NCI-H146 treated with DMSO at 0.1 percent for 48 hours (cell line): ENCODE results near the gene ALDH5A1.

ENCODE experiments used
- DNase-seq: peaks from one replicate; lab custom pipeline; 2025; ENCODE audit not compliant: unreplicated experiment; lab: John Stamatoyannopoulos, UW

Gene ALDH5A1

DNA sequence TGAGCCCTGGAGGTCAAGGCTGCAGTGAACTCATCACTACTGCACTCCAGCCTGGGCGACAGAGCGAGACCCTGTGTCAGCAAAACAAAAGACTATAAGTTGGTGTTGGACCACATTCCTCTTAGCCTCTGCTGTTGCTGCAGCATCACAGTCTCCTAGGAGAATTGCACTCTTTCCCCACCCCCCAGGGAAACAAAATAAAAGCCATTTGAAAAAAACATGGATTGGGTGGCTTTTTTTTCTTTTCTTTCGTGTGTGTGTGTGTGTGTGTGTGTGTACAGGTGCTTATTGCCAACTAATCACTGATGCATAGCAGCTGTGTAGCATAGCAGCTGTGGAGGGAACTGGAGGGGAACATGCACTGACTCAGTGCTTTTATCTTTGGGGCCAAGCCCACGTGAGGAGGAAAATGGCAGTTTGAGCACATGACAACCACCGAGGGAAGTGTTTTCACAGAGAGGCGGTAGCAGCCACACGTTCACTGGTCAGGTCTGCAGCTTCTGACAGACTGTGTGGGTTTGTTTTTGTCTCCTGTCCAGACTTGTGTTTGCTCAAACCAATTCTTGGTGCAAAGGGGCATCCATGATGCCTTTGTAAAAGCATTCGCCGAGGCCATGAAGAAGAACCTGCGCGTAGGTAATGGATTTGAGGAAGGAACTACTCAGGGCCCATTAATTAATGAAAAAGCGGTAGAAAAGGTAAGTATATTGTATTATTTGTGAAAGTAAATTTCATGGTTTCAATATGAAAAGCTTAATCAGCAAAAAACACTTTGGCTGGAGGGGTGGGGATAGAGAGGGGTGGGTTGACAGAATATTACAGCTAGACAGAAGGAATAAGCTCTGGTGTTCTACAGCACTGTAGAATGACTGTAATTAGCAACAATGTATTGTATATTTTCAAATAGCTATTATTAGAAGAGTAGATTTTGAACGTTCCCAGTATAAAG lies 27.7 kb downstream of the ALDH5A1 start:
- DNase-seq: peak; percentile 84

DNA sequence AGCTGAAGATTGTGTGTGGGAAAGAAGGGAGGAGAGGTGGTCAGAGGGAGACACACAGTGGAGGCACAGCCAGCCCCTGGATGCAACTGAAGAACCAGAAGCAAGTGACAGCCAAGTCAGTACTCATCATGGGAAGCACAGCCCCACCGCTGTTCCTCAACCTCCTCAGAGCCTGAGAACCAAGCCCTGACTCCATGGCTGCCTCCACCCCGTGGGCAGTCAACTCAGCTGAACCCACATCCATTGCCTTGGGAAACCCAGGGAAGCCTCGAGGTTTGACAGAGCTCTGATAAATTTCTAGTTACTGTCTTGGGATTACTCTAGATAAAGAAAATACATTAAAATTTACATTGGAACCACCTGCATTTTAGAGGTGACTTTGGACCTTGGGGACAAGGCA lies 29.6 kb downstream of the ALDH5A1 start:
- no peak for DNase-seq

- DNase-seq: peak; percentile 45
Measured at GRCh38 chr6:24524805-24525204, 30.0 kb downstream of the ALDH5A1 start.

DNA sequence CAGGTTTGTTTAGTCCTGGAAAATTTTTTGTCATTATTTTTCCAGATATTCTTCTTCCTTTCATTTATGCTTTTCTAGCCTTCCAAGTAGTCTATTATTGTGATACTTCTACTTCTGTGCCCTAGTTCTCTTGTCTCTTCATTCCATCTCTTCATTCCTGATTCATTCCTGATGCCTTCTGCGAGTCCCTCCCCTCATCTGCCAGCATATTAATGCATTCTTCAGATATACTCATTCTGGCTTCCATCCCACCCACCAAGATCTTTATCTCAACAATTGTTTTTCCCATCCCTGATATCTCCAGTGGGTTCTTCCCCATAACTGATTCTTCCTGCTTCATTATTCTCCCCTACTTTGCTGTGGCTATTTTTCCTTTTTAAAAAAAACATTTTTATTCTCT lies 35.2 kb downstream of the ALDH5A1 start:
- no peak for DNase-seq

GRCh38 chr6:24534329-24534728 lies 39.6 kb downstream of the ALDH5A1 start:
- DNase-seq: no peak

GRCh38 chr6:24535210-24535609 lies 40.4 kb downstream of the ALDH5A1 start:
- no peak for DNase-seq

- peak; percentile 32 for DNase-seq
Measured at GRCh38 chr6:24536466-24536865, 41.7 kb downstream of the ALDH5A1 start.

DNA sequence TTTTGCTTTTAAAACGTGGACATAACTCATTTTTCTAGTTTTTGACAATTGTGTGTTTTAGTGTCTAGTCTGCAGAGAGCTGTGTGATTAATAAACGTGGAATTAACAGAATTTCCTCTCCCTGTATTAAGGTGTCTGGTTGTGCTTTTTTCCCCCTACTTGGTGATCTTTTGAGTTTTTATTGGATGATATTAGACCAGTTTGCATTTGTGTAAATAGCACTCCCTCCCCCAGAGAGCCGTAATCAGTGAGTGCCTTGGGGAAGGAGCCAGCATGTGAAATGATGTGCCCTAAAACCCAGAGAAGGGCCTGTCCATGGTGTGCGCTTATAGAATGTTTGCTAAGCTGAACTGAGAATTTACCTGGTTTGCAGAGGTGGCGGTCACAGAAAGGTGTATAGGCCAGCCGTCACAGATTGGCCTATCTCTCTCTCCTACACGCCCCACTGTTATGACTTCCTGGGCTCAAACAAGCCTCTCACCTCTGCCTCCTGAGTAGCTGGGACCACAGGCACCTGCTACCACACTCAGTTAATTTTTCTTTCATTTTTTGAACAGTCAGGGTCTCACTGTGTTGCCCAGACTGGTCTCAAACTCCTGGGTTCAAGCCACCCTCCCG lies 42.4 kb downstream of the ALDH5A1 start:
- DNase-seq: no peak

GRCh38 chr6:24537771-24538385 lies 43.1 kb downstream of the ALDH5A1 start:
- no peak for DNase-seq

GRCh38 chr6:24539416-24539815 lies 44.6 kb downstream of the ALDH5A1 start:
- no peak for DNase-seq

- DNase-seq: no peak
Measured at GRCh38 chr6:24540197-24540596, 45.4 kb downstream of the ALDH5A1 start.

GRCh38 chr6:24543683-24544082 lies 48.9 kb downstream of the ALDH5A1 start:
- DNase-seq: no peak

- no peak for DNase-seq
Measured at GRCh38 chr6:24545183-24545582, 50.4 kb downstream of the ALDH5A1 start.

DNA sequence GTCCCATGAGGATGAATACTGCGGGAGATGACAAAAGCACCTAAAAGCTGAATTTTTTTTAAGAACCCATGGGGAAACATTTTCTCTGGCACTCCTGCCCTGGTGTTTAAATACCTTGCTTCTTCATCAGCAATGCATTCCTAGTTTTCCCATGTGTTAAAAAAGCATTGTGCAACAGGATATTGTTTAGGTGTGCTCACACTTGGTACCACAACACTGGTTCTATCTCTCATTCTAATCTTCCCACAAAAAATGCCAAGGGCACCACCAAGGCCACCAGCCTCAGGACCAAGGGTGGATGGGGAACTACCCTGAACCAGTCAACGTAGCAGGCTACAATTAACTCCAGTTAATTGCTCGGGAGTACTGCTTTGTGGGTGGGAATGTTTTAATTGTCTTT lies 50.9 kb downstream of the ALDH5A1 start:
- DNase-seq: no peak

GRCh38 chr6:24546439-24546838 lies 51.7 kb downstream of the ALDH5A1 start:
- no peak for DNase-seq

GRCh38 chr6:24547243-24547642 lies 52.5 kb downstream of the ALDH5A1 start:
- no peak for DNase-seq

GRCh38 chr6:24549158-24549557 lies 54.4 kb downstream of the ALDH5A1 start:
- DNase-seq: no peak

GRCh38 chr6:24549674-24550353 lies 55.0 kb downstream of the ALDH5A1 start:
- peak; percentile 28 for DNase-seq

DNA sequence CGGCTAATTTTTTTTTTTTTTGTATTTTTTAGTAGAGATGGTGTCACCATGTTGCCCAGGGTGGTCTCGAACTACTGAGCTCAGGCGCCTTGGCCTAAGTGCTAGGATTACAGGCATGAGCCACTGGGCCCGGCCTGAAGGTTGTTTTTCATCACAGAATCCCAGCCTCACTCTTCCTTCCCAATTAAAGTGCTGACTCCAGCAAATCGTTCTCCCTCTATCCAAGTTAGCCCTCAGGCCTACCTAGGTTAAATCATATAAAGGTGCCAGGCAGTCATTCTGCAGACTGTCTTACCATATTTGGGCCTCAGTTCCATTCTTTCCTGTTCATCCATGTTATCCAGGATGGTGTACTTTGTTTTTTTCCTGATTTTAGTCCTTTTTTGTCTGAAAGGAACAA lies 56.4 kb downstream of the ALDH5A1 start:
- DNase-seq: no peak

GRCh38 chr6:24554474-24554873 lies 59.7 kb downstream of the ALDH5A1 start:
- no peak for DNase-seq

DNA sequence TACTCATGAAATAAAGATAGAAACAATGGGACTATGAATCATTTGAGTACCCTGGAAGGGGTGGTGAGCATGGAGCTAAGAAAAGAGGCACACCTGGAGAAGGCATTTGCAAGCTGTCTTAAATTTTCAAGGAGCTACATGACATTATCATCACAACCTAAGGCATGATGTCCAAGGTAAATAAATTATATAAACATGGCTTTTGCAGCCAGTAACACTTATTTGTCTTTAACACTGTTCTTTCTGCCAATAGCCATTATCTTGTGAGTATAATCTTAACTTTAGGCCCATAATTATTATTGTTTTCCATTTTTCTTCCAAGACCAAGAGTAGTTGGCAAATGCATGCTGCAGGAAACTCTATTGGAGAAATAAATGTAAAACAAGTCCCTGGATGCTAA lies 63.7 kb downstream of the ALDH5A1 start:
- DNase-seq: no peak
